HG03378 (cell line): ENCODE measurements around the gene SPRED2.
A peak's percentile ranks its signal among the peaks of the same experiment; 100 is the strongest.

Source experiments
- ATAC-seq: cut with Tn5 transposase; IDR thresholded peaks from one replicate; pipeline ENCODE4 v1.9.1; 2021; ENCODE audit warnings: mild to moderate bottlenecking, moderate library complexity; ENCODE audit not compliant: unreplicated experiment

Gene SPRED2

GRCh38 chr2:65369980-65370379, 62.4 kb downstream of the SPRED2 start:
- ATAC-seq: no peak

- ATAC-seq: no peak
Measured at GRCh38 chr2:65369574-65369973, 62.8 kb downstream of the SPRED2 start.

GRCh38 chr2:65368468-65368867, 63.9 kb downstream of the SPRED2 start:
- ATAC-seq: no peak

- ATAC-seq: no peak
Measured at GRCh38 chr2:65367524-65367923, 64.9 kb downstream of the SPRED2 start.

GRCh38 chr2:65366595-65367125, 65.7 kb downstream of the SPRED2 start:
- ATAC-seq: peak; percentile 85

GRCh38 chr2:65364986-65365733, 67.2 kb downstream of the SPRED2 start:
- no peak for ATAC-seq

- no peak for ATAC-seq
Measured at GRCh38 chr2:65363879-65364666, 68.3 kb downstream of the SPRED2 start.

GRCh38 chr2:65361623-65362022, 70.8 kb downstream of the SPRED2 start:
- ATAC-seq: no peak

GRCh38 chr2:65360441-65360840, 72.0 kb downstream of the SPRED2 start:
- ATAC-seq: no peak

- no peak for ATAC-seq
Measured at GRCh38 chr2:65358678-65359400, 73.6 kb downstream of the SPRED2 start.

GRCh38 chr2:65357959-65358294, 74.5 kb downstream of the SPRED2 start:
- peak; percentile 90 for ATAC-seq

GRCh38 chr2:65357095-65357958, 75.1 kb downstream of the SPRED2 start:
- peak; percentile 42 for ATAC-seq

GRCh38 chr2:65355186-65355831, 77.1 kb downstream of the SPRED2 start:
- ATAC-seq: no peak

- no peak for ATAC-seq
Measured at GRCh38 chr2:65354773-65355172, 77.6 kb downstream of the SPRED2 start.

GRCh38 chr2:65353927-65354326, 78.5 kb downstream of the SPRED2 start:
- no peak for ATAC-seq

GRCh38 chr2:65353046-65353445, 79.4 kb downstream of the SPRED2 start:
- ATAC-seq: no peak

GRCh38 chr2:65351948-65352595, 80.3 kb downstream of the SPRED2 start:
- no peak for ATAC-seq

- ATAC-seq: no peak
Measured at GRCh38 chr2:65351234-65351947, 81.0 kb downstream of the SPRED2 start.

- ATAC-seq: peak; percentile 65
Measured at GRCh38 chr2:65350651-65351056, 81.7 kb downstream of the SPRED2 start.
